LNCAP (cell line): Measurements from ENCODE around the gene STARD5.

ENCODE experiments used
- CTCF ChIP-seq: fragments of 450-650 bp; IDR thresholded peaks from 2 replicates; pipeline ENCODE4 v1.5.1; 2017; ENCODE audit warnings: mild to moderate bottlenecking

Gene STARD5, protein sequence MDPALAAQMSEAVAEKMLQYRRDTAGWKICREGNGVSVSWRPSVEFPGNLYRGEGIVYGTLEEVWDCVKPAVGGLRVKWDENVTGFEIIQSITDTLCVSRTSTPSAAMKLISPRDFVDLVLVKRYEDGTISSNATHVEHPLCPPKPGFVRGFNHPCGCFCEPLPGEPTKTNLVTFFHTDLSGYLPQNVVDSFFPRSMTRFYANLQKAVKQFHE

GRCh38 chr15:81323944-81324881 is at the start of gene STARD5:
STARD5 (minus strand) TSS chr15:81324141; CDS start chr15:81324099, 42 bp downstream.
- no peak for TF ChIP-seq CTCF

- no peak for TF ChIP-seq CTCF
These were observed 49.2 kb upstream of the STARD5 start for GRCh38 chr15:81373176-81373575.

DNA sequence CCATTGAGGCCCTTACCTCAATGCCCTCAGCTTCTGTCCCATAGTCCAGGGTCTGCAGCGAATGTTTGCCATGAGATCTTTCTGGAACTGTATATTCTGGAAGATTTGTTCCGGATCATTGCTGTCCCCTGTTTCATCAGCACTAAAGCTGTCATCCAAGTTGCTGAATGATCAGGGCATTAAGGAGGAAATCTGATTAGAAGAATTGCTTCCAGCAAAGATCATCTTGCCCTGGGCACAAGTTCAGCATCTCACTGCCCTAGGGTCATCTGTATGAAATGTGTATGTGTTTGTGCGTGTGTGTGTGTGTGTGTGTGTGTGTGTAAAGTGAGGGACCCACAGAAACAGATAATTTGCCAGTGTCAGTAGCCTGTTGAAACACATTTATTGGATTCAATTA is 48.6 kb upstream of the STARD5 start:
- no peak for TF ChIP-seq CTCF

DNA sequence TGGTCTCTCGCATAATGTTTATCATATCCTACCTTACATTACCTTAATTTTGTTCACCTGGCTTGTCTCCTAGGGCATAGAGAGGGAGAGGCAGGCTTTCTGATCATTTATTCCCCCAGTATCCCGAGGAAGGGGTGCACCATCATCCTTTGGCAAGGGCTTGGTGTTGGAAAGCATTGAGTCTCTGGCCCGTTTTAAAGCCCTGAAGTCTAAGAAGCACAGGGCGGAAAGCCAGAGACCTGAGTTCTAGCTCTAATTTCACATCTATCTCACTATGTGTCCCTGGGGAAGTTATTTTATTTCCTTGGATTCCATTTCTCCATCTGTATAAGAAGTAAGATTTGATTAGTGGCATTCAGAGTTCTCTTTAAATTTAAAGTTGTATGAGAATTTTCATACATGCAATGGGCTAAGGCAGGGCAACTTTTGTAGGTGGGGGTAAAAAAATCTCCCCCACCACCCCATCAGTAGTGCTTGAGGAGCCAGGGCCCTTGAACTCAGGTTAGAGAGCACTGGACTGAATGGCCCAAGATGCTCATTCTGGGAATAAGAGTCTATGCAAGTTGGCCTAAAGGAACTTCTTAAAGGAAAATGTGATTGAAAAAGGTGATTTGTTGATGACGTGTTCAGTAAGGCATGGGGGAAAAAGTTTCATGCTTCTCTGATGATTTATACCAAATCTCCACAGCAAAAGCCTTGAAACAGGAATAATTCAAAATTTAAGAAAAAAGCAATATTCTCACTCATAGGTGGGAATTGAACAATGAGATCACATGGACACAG is 40.0 kb upstream of the STARD5 start:
- no peak for TF ChIP-seq CTCF

- TF ChIP-seq CTCF: no peak
These were observed 39.3 kb upstream of the STARD5 start for GRCh38 chr15:81363276-81363675.

- no peak for TF ChIP-seq CTCF
These were observed 38.8 kb upstream of the STARD5 start for GRCh38 chr15:81362790-81363189.

- no peak for TF ChIP-seq CTCF
These were observed 38.0 kb upstream of the STARD5 start for GRCh38 chr15:81361891-81362290.
